IMR-90 (cell line): ENCODE results near the gene AP3B1. TPM values are rescaled to one million over a fixed set of nuclear protein-coding genes. Genes with fewer than 3 reads are reported as not detected.

Experiments
- ATAC-seq: fragments of 200-7000 bp; cut with Tn5 transposase; 2 replicates; pipeline ENCODE4 v1.9.1; 2020; ENCODE audit warnings: low read depth, mild to moderate bottlenecking, moderate library complexity
- BruUV-seq: library from RNA; stranded (reverse); fragments of 400-500 nt; replicated peaks from 2 replicates; lab custom pipeline; 2021; lab: Mats Ljungman, UMichigan
- CTCF ChIA-PET: fragments of 300-600 bp; formaldehyde crosslinking; extraction: SDS; loops from one replicate; lab custom pipeline; 2021; ENCODE audit warnings: antibody characterized with exemption; lab: Yijun Ruan, JAX
- POLR2A ChIA-PET: fragments of 300-600 bp; sonication (Branson Sonifier 250); formaldehyde crosslinking; loops from one replicate; lab custom pipeline; 2022; ENCODE audit warnings: antibody characterized with exemption; ENCODE audit not compliant: unreplicated experiment; lab: Charles Lee
- DNase-seq: peaks from one replicate; pipeline ENCODE4 v3.0.0; 2013
- H2AFZ ChIP-seq: replicated peaks from 2 replicates; pipeline ENCODE3; 2013; ENCODE audit warnings: low read length, mild to moderate bottlenecking; ENCODE audit not compliant: poor library complexity
- H2AK5ac ChIP-seq: 2 replicates; pipeline ENCODE4 v1.6.1; 2013; ENCODE audit warnings: low read depth, low read length, inconsistent platforms
- H2AK9ac ChIP-seq: replicated peaks from 2 replicates; pipeline ENCODE3; 2013; ENCODE audit warnings: mild to moderate bottlenecking, low read depth, low read length, moderate library complexity; ENCODE audit not compliant: poor library complexity
- H2BK120ac ChIP-seq: 2 replicates; pipeline ENCODE4 v1.6.1; 2013; ENCODE audit warnings: low read depth, low read length, inconsistent platforms
- H2BK15ac ChIP-seq: 3 replicates; pipeline ENCODE4 v1.6.1; 2013; ENCODE audit warnings: low read depth, low read length, inconsistent platforms
- H2BK20ac ChIP-seq: 2 replicates; pipeline ENCODE4 v1.6.1; 2013; ENCODE audit warnings: low read depth, mild to moderate bottlenecking, inconsistent platforms, low read length, moderate library complexity
- H2BK5ac ChIP-seq: 2 replicates; pipeline ENCODE4 v1.6.1; 2013; ENCODE audit warnings: mild to moderate bottlenecking, low read depth, low read length, inconsistent platforms; ENCODE audit not compliant: poor library complexity, severe bottlenecking
- H3K14ac ChIP-seq: replicated peaks from 2 replicates; pipeline ENCODE4 v1.6.1; 2013; ENCODE audit warnings: low read depth, low read length, inconsistent platforms
- H3K18ac ChIP-seq: 2 replicates; pipeline ENCODE4 v1.6.1; 2013; ENCODE audit warnings: low read depth, low read length, control low read depth
- H3K23ac ChIP-seq: 2 replicates; pipeline ENCODE4 v1.6.1; 2013; ENCODE audit warnings: low read depth, low read length, inconsistent platforms
- H3K27ac ChIP-seq: 2 replicates; pipeline ENCODE4 v1.5.1; 2013; ENCODE audit warnings: mild to moderate bottlenecking, control low read depth, low read length; ENCODE audit not compliant: insufficient read depth
- H3K27me3 ChIP-seq: 2 replicates; pipeline ENCODE4 v1.6.1; 2013; ENCODE audit warnings: low read length; ENCODE audit not compliant: control insufficient read depth, insufficient read depth
- H3K36me3 ChIP-seq: 2 replicates; pipeline ENCODE4 v1.6.1; 2013; ENCODE audit warnings: low read length, mixed read lengths; ENCODE audit not compliant: control insufficient read depth, insufficient read depth
- H3K4ac ChIP-seq: 2 replicates; pipeline ENCODE4 v1.6.1; 2013; ENCODE audit warnings: low read depth, low read length, inconsistent platforms
- H3K4me1 ChIP-seq: 2 replicates; pipeline ENCODE4 v1.6.1; 2013; ENCODE audit warnings: low read length, mixed read lengths; ENCODE audit not compliant: control insufficient read depth, insufficient read depth
- H3K4me2 ChIP-seq: 2 replicates; pipeline ENCODE4 v1.6.1; 2013; ENCODE audit warnings: low read depth, mild to moderate bottlenecking, control low read depth, low read length, moderate library complexity
- H3K4me3 ChIP-seq: 2 replicates; pipeline ENCODE4 v1.5.1; 2013; ENCODE audit warnings: low read depth, mild to moderate bottlenecking, control low read depth, low read length, moderate library complexity; ENCODE audit not compliant: insufficient read depth
- H3K56ac ChIP-seq: 2 replicates; pipeline ENCODE4 v1.6.1; 2013; ENCODE audit warnings: low read length, inconsistent platforms; ENCODE audit not compliant: insufficient read depth; ENCODE audit errors: extremely low read depth
- H3K79me1 ChIP-seq, 2 experiments: 2 replicates each; pipeline ENCODE4 v1.6.1; 2013; ENCODE audit warnings: low read length in 2 of 2, inconsistent platforms in 1 of 2, low read depth in 1 of 2
- H3K9ac ChIP-seq: 2 replicates; pipeline ENCODE4 v1.6.1; 2013; ENCODE audit warnings: low read depth, low read length, control low read depth
- H3K9me1 ChIP-seq: 2 replicates; pipeline ENCODE4 v1.6.1; 2013; ENCODE audit warnings: low read length, inconsistent platforms; ENCODE audit not compliant: insufficient read depth
- H3K9me3 ChIP-seq: 2 replicates; pipeline ENCODE4 v1.6.1; 2013; ENCODE audit warnings: low read length; ENCODE audit not compliant: control insufficient read depth, insufficient read depth
- H4K20me1 ChIP-seq: 2 replicates; pipeline ENCODE4 v1.6.1; 2013; ENCODE audit warnings: low read length, inconsistent platforms; ENCODE audit not compliant: insufficient read depth
- H4K5ac ChIP-seq: 2 replicates; pipeline ENCODE4 v1.6.1; 2013; ENCODE audit warnings: mild to moderate bottlenecking, low read depth, low read length, control low read depth
- H4K8ac ChIP-seq, 2 experiments: 2 replicates each; pipeline ENCODE4 v1.6.1; 2013; ENCODE audit warnings: low read depth in 2 of 2, low read length in 2 of 2, control low read depth in 1 of 2, inconsistent platforms in 1 of 2
- H4K91ac ChIP-seq: 2 replicates; pipeline ENCODE4 v1.6.1; 2013; ENCODE audit warnings: low read depth, low read length, inconsistent platforms; ENCODE audit not compliant: insufficient read depth
- SMC3 ChIP-seq: fragments of 150-350 bp; IDR thresholded peaks from 2 replicates; pipeline ENCODE4 v1.6.1; 2016; ENCODE audit warnings: low read depth, mild to moderate bottlenecking, antibody characterized with exemption, low read length, moderate library complexity
- dilution Hi-C: fragments of 300-500 bp; cut with HindIII; formaldehyde crosslinking; loops from one replicate; pipeline ENCODE4 v1.14.3; 2018; ENCODE audit warnings: low sequenced_read_pairs; ENCODE audit not compliant: unreplicated experiment
- in situ Hi-C: fragments of 300-500 bp; cut with MboI; formaldehyde crosslinking; loops from 3 replicates; pipeline ENCODE4 v1.14.3; 2019; ENCODE audit warnings: low sequenced_read_pairs, inconsistent platforms, mixed read lengths
- intact Hi-C: fragments of 100-400 bp; cut with micrococcal nuclease; formaldehyde crosslinking; loops from 2 replicates; pipeline ENCODE4 v1.10.0; 2022
- polyA plus RNA-seq, 3 experiments: library from polyadenylated mRNA; depleted of rRNA; stranded (reverse); fragments of >200 nt; gene quantifications; 2 replicates each; pipeline ENCODE4 v1.2.3, GENCODE V29; 2012; ENCODE audit warnings: low replicate concordance in 1 of 3
- total RNA-seq: library from RNA; depleted of rRNA; stranded (reverse); fragments of >200 nt; gene quantifications from 2 replicates; pipeline ENCODE4 v1.2.3, GENCODE V29; 2012

The AP3B1 gene
- total and polyA plus RNA-seq, 2 of the 4 experiments (the other 2 are of a cell fraction), result 33.1 to 59.0 TPM

- TF ChIP-seq SMC3, result no peak
- no peak overlapping the region for H3K18ac ChIP-seq
- H4K91ac ChIP-seq, result no peak overlapping the region
- H3K27ac ChIP-seq, result no peak overlapping the region
- no peak overlapping the region for H3K56ac ChIP-seq
- H2BK15ac ChIP-seq, result no peak overlapping the region
- peaks cover 15 to 16% of the 10 kb centered on the region in 2 experiments for H3K79me1 ChIP-seq
- H3K23ac ChIP-seq, result no peak overlapping the region
- no peak overlapping the region for H4K8ac ChIP-seq
- no peak overlapping the region for H3K14ac ChIP-seq
- intact Hi-C loops, result no loop called here
- ChIA-PET POLR2A (no interaction called here), CTCF (no interaction called here)
- H3K4me1 ChIP-seq, result no peaks in the 10 kb centered on the region
- no peaks in the 10 kb centered on the region for H3K27me3 ChIP-seq
- no peak overlapping the region for H3K4ac ChIP-seq
- H3K9me1 ChIP-seq, result peaks cover 6% of the 10 kb centered on the region
- no peak overlapping the region for H3K4me2 ChIP-seq
- DNase-seq (no peak), ATAC-seq (no peak)
- 0 out of 2 replicates have a peak, but pooled peaks cover 2% of the 10 kb centered on the region for H3K9me3 ChIP-seq
- no peak overlapping the region for H2BK20ac ChIP-seq
- H2BK5ac ChIP-seq, result no peak overlapping the region
- no TSS peak for BruUV-seq
- H2AK9ac ChIP-seq, result no peak overlapping the region
- no peak overlapping the region for H3K9ac ChIP-seq
- peaks cover 4% of the 10 kb centered on the region for H3K36me3 ChIP-seq
- no peak overlapping the region for H4K5ac ChIP-seq
- dilution Hi-C loops, result no loop called here
- H2AFZ ChIP-seq, result no peak overlapping the region
- H2BK120ac ChIP-seq, result no peak overlapping the region
- in situ Hi-C loops, result no loop called here
- no peak overlapping the region for H3K4me3 ChIP-seq
- H4K20me1 ChIP-seq, result peaks cover 5% of the 10 kb centered on the region; the same call in 1 of the 2 replicates
- H2AK5ac ChIP-seq, result no peak overlapping the region
Measured at GRCh38 chr5:78187172-78187571, 107.3 kb downstream of the AP3B1 start.
